H9 (cell line): ENCODE measurements around the gene TENM3. TPM values are rescaled to one million over a fixed set of nuclear protein-coding genes. Genes with fewer than 3 reads are reported as not detected.

Source experiments
- DNase-seq: peaks from one replicate; pipeline ENCODE4 v3.0.0-alpha.2; 2017
- H2AFZ ChIP-seq: one replicate; pipeline ENCODE4 v1.6.1; 2013; ENCODE audit warnings: mild to moderate bottlenecking, low read length, control low read depth, moderate library complexity
- H2AK5ac ChIP-seq: 2 replicates; pipeline ENCODE4 v1.6.1; 2013; ENCODE audit warnings: low read length, control low read depth, mixed read lengths; ENCODE audit not compliant: insufficient read length
- H2BK120ac ChIP-seq: one replicate; pipeline ENCODE4 v1.6.1; 2013; ENCODE audit warnings: low read depth, mild to moderate bottlenecking, low read length, control low read depth, inconsistent platforms; ENCODE audit not compliant: poor library complexity, severe bottlenecking
- H2BK12ac ChIP-seq: 2 replicates; pipeline ENCODE4 v1.6.1; 2013; ENCODE audit warnings: low read length, control low read depth, mixed read lengths, low read depth; ENCODE audit not compliant: insufficient read length
- H2BK15ac ChIP-seq: 2 replicates; pipeline ENCODE4 v1.6.1; 2013; ENCODE audit warnings: low read depth, low read length, control low read depth
- H2BK20ac ChIP-seq: one replicate; pipeline ENCODE4 v1.6.1; 2013; ENCODE audit warnings: low read depth, mild to moderate bottlenecking, low read length, control low read depth, inconsistent platforms; ENCODE audit not compliant: poor library complexity, severe bottlenecking
- H2BK5ac ChIP-seq: 2 replicates; pipeline ENCODE4 v1.6.1; 2013; ENCODE audit warnings: low read length, control low read depth, mixed read lengths; ENCODE audit not compliant: insufficient read length
- H3K14ac ChIP-seq: 2 replicates; pipeline ENCODE4 v1.6.1; 2013; ENCODE audit warnings: low read length, control low read depth; ENCODE audit not compliant: insufficient read depth
- H3K18ac ChIP-seq: 2 replicates; pipeline ENCODE4 v1.6.1; 2013; ENCODE audit warnings: low read depth, mild to moderate bottlenecking, mixed read lengths, low read length, control low read depth; ENCODE audit not compliant: insufficient read length
- H3K23ac ChIP-seq: 2 replicates; pipeline ENCODE4 v1.6.1; 2013; ENCODE audit warnings: low read length, control low read depth, mixed read lengths, low read depth; ENCODE audit not compliant: insufficient read length
- H3K23me2 ChIP-seq: 2 replicates; pipeline ENCODE4 v1.6.1; 2013; ENCODE audit warnings: low read depth, mild to moderate bottlenecking, mixed read lengths, low read length, control low read depth; ENCODE audit not compliant: insufficient read length, poor library complexity, severe bottlenecking
- H3K27ac ChIP-seq: 2 replicates; pipeline ENCODE4 v1.5.1; 2013; ENCODE audit warnings: low read length, control low read depth, mixed read lengths, low read depth; ENCODE audit not compliant: insufficient read length
- H3K27me3 ChIP-seq: 2 replicates; pipeline ENCODE4 v1.6.1; 2013; ENCODE audit warnings: low read length, control low read depth, inconsistent platforms; ENCODE audit not compliant: insufficient read depth
- H3K4ac ChIP-seq: 2 replicates; pipeline ENCODE4 v1.6.1; 2013; ENCODE audit warnings: low read depth, mild to moderate bottlenecking, control low read depth, inconsistent platforms, low read length, moderate library complexity
- H3K4me1 ChIP-seq: 2 replicates; pipeline ENCODE4 v1.6.1; 2013; ENCODE audit warnings: low read length, control low read depth, inconsistent platforms; ENCODE audit not compliant: insufficient read depth
- H3K4me2 ChIP-seq: 2 replicates; pipeline ENCODE4 v1.6.1; 2013; ENCODE audit warnings: low read length, control low read depth, mixed read lengths; ENCODE audit not compliant: insufficient read length, insufficient read depth
- H3K56ac ChIP-seq: 2 replicates; pipeline ENCODE4 v1.6.1; 2013; ENCODE audit warnings: low read depth, mild to moderate bottlenecking, mixed read lengths, low read length, control low read depth; ENCODE audit not compliant: insufficient read length
- H3K79me1 ChIP-seq: 2 replicates; pipeline ENCODE4 v1.6.1; 2013; ENCODE audit warnings: low read depth, mild to moderate bottlenecking, moderate library complexity, low read length, control low read depth, inconsistent platforms; ENCODE audit not compliant: insufficient read depth, poor library complexity, severe bottlenecking
- H3K79me2 ChIP-seq: 2 replicates; pipeline ENCODE4 v1.6.1; 2013; ENCODE audit warnings: low read length, control low read depth, inconsistent platforms; ENCODE audit not compliant: insufficient read depth
- H3K9ac ChIP-seq: 2 replicates; pipeline ENCODE4 v1.6.1; 2013; ENCODE audit warnings: low read length, control low read depth, mixed read lengths; ENCODE audit not compliant: insufficient read length; ENCODE audit errors: extremely low read depth
- H3K9me3 ChIP-seq: one replicate; pipeline ENCODE4 v1.6.1; 2013; ENCODE audit warnings: low read depth, low read length, inconsistent platforms; ENCODE audit not compliant: control insufficient read depth
- H3T11ph ChIP-seq: one replicate; pipeline ENCODE4 v1.6.1; 2013; ENCODE audit warnings: mild to moderate bottlenecking, low read length, control low read depth, inconsistent platforms
- H4K20me1 ChIP-seq: one replicate; pipeline ENCODE4 v1.6.1; 2013; ENCODE audit not compliant: control insufficient read depth, insufficient read length, insufficient read depth
- H4K5ac ChIP-seq: 2 replicates; pipeline ENCODE4 v1.6.1; 2013; ENCODE audit warnings: low read depth, mild to moderate bottlenecking, mixed read lengths, low read length, control low read depth; ENCODE audit not compliant: insufficient read length
- H4K8ac ChIP-seq: replicated peaks from 2 replicates; pipeline ENCODE4 v1.6.1; 2013; ENCODE audit warnings: low read length, control low read depth, mixed read lengths, low read depth; ENCODE audit not compliant: insufficient read length
- H4K91ac ChIP-seq: 2 replicates; pipeline ENCODE4 v1.6.1; 2013; ENCODE audit warnings: low read depth, mild to moderate bottlenecking, moderate library complexity, mixed read lengths, low read length, control low read depth; ENCODE audit not compliant: insufficient read length
- H3K27ac Mint-ChIP-seq, 3 experiments: 2 replicates in 2 of 3; 3 replicates in 1 of 3; pipeline ENCODE4 v1.8.0; 2020 to 2021; ENCODE audit warnings: mixed read lengths in 3 of 3, mild to moderate bottlenecking in 1 of 3, moderate library complexity in 1 of 3
- H3K27me3 Mint-ChIP-seq: 2 replicates; pipeline ENCODE4 v1.8.0; 2021; ENCODE audit warnings: low read depth, mild to moderate bottlenecking, moderate library complexity, mixed read lengths
- H3K36me3 Mint-ChIP-seq, 3 experiments: 2 replicates in 2 of 3; 3 replicates in 1 of 3; pipeline ENCODE4 v1.8.0; 2020 to 2021; ENCODE audit warnings: low read depth in 3 of 3, mixed read lengths in 3 of 3; ENCODE audit not compliant: insufficient read depth in 1 of 3
- H3K4me1 Mint-ChIP-seq, 2 experiments: 2 replicates each; pipeline ENCODE4 v1.8.0; 2020; ENCODE audit warnings: mixed read lengths in 2 of 2
- H3K4me3 Mint-ChIP-seq, 2 experiments: 2 replicates in 1 of 2; 3 replicates in 1 of 2; pipeline ENCODE4 v1.8.0; 2020 to 2021; ENCODE audit warnings: mild to moderate bottlenecking in 2 of 2, mixed read lengths in 2 of 2, moderate library complexity in 1 of 2
- H3K9me3 Mint-ChIP-seq, 2 experiments: 2 replicates in 1 of 2; 3 replicates in 1 of 2; pipeline ENCODE4 v1.8.0; 2020; ENCODE audit warnings: mild to moderate bottlenecking in 2 of 2, mixed read lengths in 2 of 2, moderate library complexity in 1 of 2
- WGBS: extraction: QIAGEN DNeasy Blood & Tissue Kit; methylation state at CpG from one replicate; pipeline ENCODE4 v1.1.7; 2013; ENCODE audit warnings: missing lambda C conversion rate, low lambda C conversion rate, mixed read lengths; ENCODE audit not compliant: insufficient read length; ENCODE audit errors: extremely low coverage; 5-methylcytosine and 5-hydroxymethylcytosine counted together
- total RNA-seq: library from RNA; stranded (reverse); gene quantifications from 2 replicates; pipeline ENCODE4 v1.2.1, GENCODE V29; 2021
- TF ChIP-seq, protein P1 (sequence below): fragments of 200-600 bp; sonication (generic); conservative IDR thresholded peaks from 3 replicates; pipeline ENCODE4 v1.8.0; 2021; ENCODE audit warnings: antibody characterized with exemption, mild to moderate bottlenecking

TENM3 gene
- total RNA-seq, 1 experiment from 2014 or later, result 49.6 TPM

DNA sequence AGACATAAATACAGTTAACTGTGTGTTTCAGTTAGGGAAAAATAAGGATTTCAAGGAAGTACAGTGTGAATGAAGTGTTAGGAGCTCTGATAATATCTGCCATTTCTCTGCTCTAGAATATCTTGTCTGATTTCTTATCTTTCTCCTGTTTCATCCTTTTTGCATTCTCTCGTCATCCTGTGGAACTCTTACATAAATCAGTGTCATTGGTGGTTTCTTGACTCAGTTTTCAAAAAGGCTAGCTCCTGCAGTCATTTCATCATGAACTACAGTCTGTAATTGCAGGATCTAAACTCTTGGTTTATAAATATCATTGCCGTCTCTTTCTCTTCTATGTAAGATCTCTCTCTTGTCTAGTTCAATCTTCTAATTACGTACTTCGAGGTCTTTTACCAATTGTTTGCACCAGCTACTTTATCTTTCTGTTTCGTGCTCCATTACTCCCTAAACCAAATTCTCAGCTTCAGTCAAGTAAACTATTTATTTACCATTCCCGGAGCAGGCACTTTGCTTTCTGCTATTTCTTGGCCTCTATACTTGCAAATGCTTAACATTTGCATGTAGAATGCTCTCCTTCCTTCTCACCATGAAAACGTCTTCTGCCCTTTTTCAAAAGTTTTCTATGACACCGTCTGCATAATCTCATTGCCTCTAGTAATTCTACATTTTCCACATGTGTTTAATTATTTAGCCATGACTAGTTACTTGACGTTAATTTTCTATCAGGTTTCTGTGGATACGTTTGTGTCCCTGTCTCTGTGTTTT, 294.0 kb downstream of the TENM3 start:
- Mint-ChIP-seq H3K4me3 (no peak overlapping the region), H3K36me3 (no peaks in the 10 kb centered on the region), H3K9me3 (no peaks in the 10 kb centered on the region), H3K27ac (no peak overlapping the region), H3K27me3 (no peaks in the 10 kb centered on the region), H3K4me1 (peaks cover 9 to 10% of the 10 kb centered on the region in 2 experiments)
- no peak for DNase-seq
- Histone ChIP-seq H3K23ac (no peak overlapping the region), H3K79me1 (peaks cover 2% of the 10 kb centered on the region), H2BK20ac (no peak overlapping the region), H3K9ac (peak overlapping the region; percentile 43), H4K20me1 (no peaks in the 10 kb centered on the region), H3K4me2 (peak overlapping the region; percentile 40), H2BK12ac (no peak overlapping the region), H4K8ac (no peak overlapping the region), H2BK5ac (no peak overlapping the region), H2BK15ac (no peak overlapping the region), H2BK120ac (no peak overlapping the region), H4K5ac (no peak overlapping the region), H3T11ph (no peak overlapping the region), H3K56ac (no peak overlapping the region), H2AFZ (no peak overlapping the region), H3K9me3 (no peaks in the 10 kb centered on the region), H3K14ac (no peak overlapping the region), H3K27me3 (no peaks in the 10 kb centered on the region), H2AK5ac (no peak overlapping the region), H3K18ac (no peak overlapping the region), H3K23me2 (no peaks in the 10 kb centered on the region), H3K27ac (peak overlapping the region; percentile 54), H3K4ac (no peak overlapping the region), H4K91ac (no peak overlapping the region), H3K4me1 (peaks cover 11% of the 10 kb centered on the region; the same call in 1 of the 2 replicates), H3K79me2 (peaks cover 2% of the 10 kb centered on the region; the same call in 1 of the 2 replicates)
- WGBS, result no CpG with 5 or more reads among the region's 10 CpGs
- TF ChIP-seq, protein P1, sequence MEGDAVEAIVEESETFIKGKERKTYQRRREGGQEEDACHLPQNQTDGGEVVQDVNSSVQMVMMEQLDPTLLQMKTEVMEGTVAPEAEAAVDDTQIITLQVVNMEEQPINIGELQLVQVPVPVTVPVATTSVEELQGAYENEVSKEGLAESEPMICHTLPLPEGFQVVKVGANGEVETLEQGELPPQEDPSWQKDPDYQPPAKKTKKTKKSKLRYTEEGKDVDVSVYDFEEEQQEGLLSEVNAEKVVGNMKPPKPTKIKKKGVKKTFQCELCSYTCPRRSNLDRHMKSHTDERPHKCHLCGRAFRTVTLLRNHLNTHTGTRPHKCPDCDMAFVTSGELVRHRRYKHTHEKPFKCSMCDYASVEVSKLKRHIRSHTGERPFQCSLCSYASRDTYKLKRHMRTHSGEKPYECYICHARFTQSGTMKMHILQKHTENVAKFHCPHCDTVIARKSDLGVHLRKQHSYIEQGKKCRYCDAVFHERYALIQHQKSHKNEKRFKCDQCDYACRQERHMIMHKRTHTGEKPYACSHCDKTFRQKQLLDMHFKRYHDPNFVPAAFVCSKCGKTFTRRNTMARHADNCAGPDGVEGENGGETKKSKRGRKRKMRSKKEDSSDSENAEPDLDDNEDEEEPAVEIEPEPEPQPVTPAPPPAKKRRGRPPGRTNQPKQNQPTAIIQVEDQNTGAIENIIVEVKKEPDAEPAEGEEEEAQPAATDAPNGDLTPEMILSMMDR, result no peak
